GM21619 (cell line): ENCODE results near the gene DDX10.
A peak's percentile ranks its signal among the peaks of the same experiment; 100 is the strongest.
"Not testable (repeated sequence)": the region's sequence is repeated elsewhere in the genome, so short reads cannot be mapped to it uniquely, and the experiment has no call there.

Source experiments
- ATAC-seq: cut with Tn5 transposase; IDR thresholded peaks from one replicate; pipeline ENCODE4 v1.9.1; 2021; ENCODE audit not compliant: unreplicated experiment

DDX10 gene

DNA sequence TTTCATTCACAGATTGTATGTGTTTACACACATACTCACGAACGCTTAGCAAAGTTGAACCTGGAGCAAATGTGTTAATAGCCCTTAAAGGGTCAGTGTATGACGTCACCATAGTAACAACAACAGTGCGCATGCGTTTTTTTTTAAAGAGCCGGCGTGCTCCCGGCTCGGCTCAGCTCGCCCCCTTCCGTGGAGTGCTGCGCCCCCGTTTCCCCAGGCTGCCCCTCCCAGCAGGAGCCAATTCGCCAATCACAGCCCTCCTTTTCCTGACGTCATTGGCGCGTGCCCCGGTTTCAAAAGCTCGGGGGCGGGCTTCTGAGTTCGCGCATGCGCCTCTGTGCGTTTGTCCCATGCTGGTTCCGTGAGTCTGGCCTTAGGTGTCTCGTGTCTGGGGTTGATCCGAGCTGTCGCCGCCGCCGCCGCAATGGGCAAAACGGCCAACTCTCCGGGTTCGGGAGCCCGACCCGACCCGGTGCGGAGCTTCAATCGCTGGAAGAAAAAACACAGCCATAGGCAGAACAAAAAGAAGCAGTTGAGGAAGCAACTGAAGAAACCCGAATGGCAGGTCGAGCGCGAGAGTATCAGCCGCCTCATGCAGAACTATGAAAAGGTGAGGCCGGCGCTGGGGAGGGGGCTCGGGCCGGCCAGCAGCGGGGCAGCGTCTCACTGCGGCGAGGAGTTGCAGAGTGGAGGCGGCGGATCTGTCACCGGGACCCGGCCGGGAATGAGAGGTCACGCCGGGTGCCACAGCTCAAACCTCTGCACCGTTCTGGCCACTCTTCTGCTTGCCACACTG lies at the start of gene DDX10:
Gene DDX10 (plus strand): TSS at position 340 of the 796 bp plus-strand sequence. CDS start 85 bp downstream, at position 425.
- peak; percentile 77 for ATAC-seq

DNA sequence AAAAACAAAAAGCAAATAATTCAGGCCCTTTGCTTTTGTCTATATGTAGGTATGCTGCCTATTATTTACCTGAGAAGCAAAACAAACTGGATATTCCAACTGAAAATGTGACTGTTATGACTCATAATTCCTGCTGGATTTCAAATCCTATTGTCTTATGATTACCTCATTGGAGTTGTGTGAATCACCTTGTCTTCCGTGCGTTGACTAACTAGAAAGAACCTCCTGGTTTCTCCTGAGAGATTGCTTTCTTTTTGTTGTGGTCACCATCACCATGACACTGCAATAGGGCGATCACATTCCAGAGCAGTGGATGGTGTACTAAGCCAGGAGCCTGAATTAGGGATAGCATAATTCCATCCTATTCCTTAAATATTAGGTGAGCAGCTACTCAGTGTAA lies 48.3 kb upstream of the DDX10 start:
- no peak for ATAC-seq

DNA sequence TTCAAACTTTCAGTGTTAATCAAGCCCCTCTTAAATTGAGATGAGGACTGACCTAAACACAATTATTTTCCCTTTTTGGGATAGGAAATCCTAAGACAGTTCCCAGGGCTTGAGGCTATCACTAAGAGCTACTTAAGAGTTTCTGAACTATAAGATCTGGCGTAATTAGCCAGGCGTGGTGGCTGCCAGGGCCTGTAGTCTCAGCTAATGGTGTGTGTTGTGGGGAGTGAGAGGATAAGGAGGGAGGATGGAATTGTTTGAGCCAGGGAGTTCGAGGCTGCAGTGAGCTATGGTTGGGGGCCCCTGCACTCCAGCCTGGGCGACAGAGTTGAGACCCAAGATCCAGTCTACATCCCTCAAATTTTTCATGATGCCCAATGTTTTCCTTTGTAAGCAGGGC lies 47.8 kb upstream of the DDX10 start:
- no peak for ATAC-seq

DNA sequence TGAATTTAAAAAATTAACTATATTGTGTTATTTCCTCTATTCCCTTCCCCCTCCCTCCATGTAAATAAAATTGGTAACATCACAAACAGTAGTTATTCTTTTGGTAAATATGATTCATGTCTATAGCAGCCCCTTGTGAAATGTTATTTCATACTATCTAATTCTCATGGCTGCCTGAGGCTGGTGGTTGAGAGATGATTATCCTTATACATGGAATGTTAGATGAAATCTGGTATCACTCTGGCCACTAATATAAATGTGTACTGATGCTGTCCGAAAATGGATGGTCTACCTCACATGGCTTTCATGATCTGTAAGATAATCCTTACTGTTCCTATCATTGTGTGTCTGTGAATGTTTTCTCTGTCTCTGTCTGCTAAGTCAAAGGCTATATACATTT lies 46.3 kb upstream of the DDX10 start:
- no peak for ATAC-seq

DNA sequence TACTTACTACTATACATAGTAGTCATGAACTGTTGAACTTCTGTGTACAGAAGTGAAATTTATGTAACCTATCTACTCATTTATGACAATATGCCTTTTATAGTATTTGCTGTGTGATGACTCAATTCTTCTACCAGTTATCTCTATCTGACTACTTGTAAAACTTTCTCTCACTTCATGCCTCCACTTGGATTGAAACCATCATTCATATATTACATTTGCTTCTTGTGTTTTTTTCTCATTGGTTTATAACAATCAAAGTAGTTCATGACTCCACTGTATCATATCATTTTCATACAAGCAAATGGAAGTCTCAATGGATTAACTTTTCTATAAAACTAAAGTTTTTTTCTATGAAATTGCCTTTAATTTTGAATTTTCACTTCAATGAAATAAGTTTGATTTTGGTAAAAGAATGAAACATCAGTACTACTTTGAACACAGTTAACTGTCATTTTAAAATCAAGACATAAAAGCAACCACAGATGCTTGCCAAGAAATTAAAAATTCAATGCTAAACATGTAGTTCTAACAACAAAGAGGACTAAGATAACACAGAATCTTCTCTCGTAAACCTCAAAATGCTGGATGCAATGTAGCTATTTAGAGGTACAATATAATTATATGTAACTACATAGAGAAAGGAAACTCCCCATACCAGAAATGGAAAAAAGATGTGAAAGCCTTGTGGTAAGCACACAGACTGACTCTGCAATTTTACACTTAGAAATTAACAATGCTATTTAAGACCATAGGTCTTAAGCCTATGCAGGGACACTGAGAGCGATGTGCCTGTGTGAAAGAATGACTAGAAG lies 43.7 kb upstream of the DDX10 start:
- ATAC-seq: peak; percentile 85

DNA sequence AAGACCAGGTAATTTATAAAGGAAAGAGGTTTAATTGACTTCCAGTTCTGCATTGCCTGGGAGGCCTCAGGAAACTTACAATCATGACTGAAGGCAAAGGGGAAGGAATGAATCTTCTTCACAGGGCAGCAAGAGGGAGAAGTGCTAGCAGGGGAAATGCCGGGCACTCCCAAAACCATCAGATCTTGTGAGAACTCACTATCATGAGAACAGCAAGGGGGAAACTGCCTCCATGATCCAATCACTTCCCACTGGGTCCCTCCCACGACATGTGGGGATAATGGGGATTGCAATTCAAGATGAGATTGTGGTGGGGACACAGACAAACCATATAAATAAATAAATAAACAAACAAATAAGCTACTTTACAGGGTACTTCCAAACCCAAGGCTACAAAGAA lies 42.5 kb upstream of the DDX10 start:
- ATAC-seq: no peak

DNA sequence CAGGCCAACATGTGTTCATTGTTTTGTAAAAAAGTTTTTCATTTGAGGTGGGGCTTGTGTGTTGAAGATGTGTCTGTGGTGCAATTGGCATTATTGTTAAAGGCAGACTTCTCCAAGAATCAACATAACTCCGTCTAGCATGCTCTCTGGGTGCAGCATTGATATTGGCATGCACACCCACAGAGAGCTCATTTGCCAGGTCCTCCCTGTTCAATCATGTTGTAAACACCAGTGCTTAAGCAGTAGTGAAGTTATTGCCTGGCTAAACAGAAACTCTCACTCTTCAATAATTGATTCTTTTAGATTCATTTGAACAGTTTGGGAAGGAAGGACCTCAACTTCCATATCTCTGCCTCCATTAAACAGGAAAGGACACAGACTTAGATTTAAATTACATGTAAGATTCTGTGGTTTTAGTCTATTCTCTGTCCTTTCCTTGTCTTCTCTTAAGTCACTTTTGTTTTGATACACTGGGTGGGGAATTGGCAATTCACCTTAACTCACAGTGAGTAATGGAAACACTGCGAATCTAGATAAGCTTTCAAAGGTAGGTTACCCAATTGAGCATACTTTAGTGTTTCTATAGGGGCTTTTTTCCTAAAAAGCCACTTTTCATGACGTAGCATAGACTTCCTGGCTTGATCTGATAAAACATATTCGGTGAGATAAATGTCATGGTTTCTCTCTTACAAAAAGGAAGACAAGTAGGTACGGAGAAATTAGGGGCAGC lies 40.5 kb upstream of the DDX10 start:
- no peak for ATAC-seq

DNA sequence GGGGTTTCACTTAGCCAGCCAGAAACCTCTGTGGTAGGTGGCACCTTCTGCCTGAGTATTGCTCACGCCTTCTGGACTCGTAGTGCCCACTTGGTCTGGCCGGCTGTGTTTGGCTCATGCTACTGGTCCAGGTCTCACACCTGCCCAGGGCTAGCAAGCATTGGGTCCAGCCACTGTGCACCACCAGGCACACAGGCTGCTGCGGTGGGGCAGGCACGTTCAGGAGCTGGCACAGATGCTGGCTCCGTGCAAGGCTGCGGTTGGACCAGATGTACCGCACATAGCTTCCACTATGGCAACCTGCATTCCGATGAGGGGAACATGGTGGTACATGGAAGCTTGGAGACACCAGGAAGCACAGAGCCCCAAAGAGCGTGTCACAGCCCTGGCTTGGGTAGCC lies 36.5 kb upstream of the DDX10 start:
- no peak for ATAC-seq

DNA sequence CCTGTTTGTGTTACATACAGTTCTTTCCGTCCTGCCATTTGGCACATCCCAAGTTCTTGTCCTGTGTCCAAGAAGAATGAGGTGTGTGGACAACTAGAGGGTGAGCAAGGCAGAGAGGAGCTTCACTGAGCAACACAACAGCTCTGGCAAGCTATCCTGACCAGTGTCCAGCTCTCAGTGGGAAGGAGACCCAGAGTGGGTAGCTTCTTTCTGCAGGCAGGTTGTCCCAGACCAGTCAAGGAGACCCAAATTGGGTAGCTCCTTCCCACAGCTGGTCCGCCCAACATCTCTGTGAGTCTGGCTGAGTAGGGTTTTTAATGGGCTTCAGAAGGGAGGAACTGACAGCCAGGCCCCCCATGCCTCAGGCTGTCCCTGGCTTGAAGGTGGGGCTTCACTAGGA lies 36.1 kb upstream of the DDX10 start:
- ATAC-seq: no peak

DNA sequence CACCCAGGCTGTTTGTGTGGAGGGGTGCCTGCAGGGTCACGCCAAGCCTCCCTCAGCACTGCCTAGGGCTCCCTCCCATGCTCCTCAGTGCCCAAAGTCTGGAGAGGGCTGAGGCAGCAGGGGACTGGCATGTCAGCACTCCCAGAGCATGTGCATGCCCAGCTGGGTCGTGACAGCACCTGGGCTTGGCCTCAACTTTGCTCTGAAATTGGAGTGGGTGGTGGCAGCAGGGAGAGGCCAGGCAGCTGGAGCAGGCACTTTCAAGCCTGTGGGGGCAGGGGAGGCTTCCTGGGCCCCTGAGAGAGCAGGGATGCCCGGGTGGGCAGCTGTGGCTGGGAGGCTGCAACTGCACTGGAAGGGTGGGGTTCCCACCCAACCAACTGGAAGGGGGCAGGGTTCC lies 35.6 kb upstream of the DDX10 start:
- ATAC-seq: no peak

DNA sequence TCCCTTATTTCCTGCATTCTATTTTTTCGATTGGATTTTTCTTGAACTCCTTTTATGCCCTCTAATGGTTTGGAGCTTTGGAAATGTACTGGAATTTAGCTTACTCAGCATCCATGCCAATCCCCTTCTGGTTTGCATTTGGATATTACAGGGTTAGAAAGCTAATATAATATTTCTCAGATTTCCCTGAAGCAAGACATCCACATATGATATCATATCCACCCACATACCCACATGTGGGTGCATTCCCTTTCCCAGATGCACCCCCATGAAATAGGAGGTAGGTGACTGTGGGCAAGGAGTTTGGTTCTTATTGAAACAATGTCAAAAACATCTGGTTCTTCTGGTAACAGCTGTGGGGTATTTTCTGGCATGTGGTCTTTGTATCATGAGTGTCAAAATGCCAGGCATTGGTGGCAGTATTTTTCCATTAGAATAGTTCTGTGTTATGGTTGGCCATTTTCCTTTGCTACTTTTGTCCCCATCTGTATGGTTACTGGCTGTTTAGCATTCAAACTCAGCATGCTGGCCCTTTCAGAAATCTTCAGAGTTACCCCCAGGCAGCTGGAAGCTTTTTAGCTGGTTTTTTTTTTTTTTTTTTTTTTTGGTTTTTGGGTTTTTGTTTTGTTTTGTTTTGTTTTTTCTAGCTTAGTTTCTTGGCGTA lies 32.7 kb upstream of the DDX10 start:
- no peak for ATAC-seq

DNA sequence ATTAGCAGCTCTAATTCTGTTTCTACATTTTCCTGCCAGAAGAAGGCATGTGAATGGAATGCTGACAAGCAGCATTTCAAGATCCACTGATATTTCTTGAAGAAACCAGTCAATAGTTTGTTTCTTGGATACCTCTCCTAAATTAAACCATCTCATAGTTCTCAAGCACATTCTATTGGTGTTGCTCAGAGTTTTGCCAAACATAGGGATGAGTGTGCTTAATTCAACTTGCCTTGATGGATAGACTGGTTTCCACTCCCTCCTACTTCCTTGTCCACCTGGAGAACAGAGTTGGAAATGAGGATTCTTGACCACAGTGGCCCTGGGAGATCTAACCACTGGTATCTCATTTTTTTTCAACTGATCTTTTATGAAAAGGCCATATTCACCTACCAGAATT lies 29.8 kb upstream of the DDX10 start:
- ATAC-seq: no peak

DNA sequence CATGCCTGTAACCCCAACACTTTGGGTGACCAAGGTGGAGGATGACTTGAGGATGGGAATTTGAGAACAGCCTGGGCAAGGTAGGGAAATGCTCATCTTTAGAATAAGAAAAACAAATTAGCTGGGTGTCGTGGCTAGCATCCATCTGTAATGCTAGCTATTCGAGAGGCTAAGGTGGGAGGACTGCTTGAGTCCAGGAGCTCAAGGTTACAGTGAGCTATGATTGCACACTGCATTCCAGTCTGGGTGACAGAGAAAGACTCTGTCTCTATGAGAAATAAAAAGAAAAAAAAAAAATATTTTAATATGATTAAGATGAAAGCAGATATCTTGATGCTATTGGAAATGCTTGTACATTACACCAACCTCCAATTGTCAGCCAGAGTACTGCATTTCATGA lies 28.6 kb upstream of the DDX10 start:
- no peak for ATAC-seq

DNA sequence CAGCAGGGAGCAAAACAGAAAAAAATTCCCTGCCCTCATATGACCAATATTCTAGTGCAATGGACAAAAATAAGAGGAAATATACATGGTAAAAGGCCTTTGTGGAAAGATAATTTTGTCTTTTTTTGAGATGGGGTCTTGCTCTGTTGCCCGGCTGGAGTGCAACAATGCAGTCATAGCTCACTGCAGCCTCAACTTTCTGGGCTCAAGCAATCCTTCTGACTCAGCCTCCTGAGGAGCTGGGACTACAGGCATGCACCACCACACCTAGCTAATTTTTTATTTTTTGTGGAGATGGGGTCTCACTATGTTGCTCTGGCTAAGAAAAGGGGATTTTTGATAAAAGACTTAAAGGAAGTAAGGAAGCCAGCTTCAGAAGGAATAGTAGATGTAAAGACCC lies 25.7 kb upstream of the DDX10 start:
- no peak for ATAC-seq

DNA sequence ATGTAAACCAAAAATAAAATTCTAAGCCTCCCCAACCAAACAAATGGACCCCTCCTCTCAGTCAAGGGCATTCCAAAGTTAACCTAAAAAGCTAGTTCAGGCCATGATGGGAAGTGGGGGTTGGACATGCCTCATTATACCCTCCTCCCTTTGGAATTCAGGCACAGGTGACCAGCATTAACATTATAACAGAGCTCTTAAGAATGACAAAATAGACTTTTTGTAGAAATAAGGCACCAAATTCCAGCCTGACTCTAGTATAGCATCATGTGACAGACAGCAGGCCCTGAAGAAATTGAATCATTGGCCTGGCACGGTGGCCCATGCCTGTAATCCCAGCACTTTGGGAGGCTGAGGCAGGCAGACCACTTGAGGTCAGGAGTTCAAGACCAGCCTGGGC lies 23.1 kb upstream of the DDX10 start:
- ATAC-seq: not testable (repeated sequence)

DNA sequence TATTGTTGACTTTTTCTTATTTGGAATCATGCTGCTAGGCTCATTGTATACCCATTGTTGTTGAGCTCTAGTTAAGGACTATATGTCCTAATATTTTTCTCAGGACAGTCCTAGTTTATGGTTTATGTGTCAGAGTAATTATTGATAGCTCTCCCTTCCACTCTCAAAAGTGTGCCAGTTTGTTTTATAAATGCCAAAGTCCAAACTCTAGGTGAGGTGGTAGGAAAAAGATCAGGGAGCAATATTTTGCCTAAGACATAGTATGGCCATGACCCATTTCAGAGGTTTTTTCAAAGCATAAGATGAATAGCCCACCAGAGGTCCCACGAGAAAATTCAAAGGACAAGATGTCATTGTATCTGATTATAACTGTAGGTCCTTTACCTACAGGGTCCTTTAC lies 20.9 kb upstream of the DDX10 start:
- no peak for ATAC-seq

DNA sequence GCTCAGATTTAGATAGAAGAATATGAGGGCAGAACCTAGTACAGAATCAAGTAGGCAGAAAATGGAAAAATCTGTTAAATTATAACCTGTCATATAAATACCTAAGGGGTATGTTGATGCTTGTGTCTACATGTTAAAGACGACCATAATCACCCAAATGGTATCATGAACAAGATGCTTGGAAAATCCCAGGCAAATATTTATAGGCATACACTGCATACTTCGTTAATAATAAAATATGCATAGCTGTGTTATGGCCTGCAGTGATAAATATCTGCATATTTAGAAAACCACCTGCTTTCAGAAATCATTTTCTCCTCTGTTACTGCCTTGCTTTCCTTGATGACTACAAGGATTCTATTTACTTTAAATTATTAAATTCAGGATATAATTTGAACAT lies 18.9 kb upstream of the DDX10 start:
- ATAC-seq: no peak

DNA sequence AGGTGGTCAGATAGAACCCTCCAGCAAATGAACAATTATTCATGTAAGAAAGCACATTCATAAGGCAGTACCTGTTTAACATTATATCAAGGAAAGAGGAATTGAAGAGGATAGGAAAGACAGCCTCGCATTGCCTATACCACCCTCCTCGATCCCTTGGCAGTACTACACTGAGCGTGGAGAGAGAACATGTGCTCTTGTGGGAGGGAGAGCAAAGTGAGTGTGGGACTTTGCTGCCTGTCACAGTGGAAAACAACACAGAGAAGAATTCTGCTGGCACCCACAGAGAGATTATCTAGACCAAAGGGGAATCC lies 17.5 kb upstream of the DDX10 start:
- ATAC-seq: no peak

DNA sequence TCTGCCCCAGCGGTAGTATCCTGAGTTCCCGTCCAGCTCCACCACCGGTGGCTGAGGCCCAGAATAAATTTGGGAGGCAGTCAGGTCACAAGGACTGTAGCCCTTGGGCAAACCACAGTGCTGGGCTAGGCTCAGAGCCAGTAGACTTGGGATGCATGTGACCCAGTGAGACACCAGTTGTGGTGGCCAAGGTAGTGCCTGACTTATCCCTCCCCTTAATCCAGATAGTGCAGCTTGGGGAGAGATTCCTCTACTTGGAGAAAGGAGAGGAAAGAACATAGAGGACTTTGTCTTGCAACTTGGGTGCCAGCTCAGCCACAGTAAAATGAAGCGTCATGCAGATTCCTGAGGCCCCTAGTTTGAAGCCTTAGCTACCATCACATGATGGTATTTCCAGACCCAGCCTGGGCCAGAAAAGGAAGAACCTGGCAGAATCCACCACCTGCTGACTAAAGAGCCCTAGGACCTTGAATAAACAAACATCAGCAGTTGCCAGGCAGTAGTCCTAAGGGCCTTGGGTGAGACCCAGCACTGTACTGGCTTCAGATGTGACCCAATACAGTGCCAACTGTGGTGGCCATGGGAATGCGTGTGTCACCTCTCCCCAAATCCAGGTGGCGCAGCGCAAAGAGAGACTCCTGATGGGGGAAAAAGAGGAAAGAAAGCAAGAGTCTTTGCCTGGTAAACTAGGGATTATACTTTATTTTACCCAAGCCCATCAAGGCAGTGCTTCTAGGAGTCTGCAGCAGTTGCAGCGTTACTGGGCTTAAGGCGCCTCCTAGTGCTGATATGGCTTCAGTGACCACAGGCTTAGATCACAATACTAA lies 17.0 kb upstream of the DDX10 start:
- ATAC-seq: peak; percentile 88

DNA sequence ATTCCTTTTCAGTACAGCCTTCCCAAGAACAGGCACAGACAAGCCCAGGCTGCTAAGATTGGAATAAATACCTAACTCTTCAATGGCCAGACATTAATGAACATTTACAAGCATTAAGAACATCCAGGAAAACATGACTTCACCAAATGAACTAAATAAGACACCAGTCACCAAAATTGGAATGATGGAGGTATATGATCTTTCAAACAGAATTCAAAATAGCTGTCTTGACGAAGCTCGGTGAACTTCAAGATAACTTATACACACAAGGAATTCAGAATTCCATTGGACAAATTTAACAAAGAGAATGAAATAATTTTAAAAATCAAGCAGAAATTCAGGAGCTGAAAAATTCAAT lies 16.4 kb upstream of the DDX10 start:
- no peak for ATAC-seq

DNA sequence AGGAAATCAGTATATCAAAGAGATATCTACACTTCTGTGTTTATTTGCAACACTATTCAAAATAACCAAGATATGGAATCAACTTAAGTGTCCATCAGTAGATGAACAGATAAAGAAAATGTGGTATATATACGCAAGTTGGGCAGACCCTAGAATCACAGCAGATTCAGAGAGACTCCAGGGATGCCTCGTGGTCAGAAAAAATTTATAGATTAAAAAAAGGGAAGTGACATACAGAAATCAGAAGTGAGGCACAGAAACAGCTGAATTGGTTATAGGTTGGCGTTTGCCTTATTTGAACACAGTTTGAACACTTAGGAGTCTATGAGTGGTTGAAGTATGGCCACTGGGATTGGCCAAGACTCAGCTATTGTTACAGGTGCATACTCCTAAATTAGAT lies 10.8 kb upstream of the DDX10 start:
- not testable (repeated sequence) for ATAC-seq
